Astrocyte (in vitro differentiated cells and primary cell): ENCODE measurements around the gene MPRIP. TPM values are rescaled to one million over a fixed set of nuclear protein-coding genes. Genes with fewer than 3 reads are reported as not detected.
A peak's percentile ranks its signal among the peaks of the same experiment; 100 is the strongest.

Experiments
- DNase-seq: peaks from one replicate; pipeline ENCODE4 v3.0.0-alpha.2; 2010; ENCODE audit warnings: low read depth
- FAIRE-seq: peaks from 2 replicates; lab custom pipeline; 2011; peaks lifted over from hg19 to GRCh38; lab: Jason Lieb, UNC
- H2AFZ ChIP-seq: 2 replicates; pipeline ENCODE4 v1.6.0; 2012; ENCODE audit warnings: low read depth, low read length, inconsistent platforms
- H3K27ac ChIP-seq: 2 replicates; pipeline ENCODE4 v1.5.1; 2011; ENCODE audit warnings: low read depth, low read length, inconsistent platforms
- H3K27me3 ChIP-seq: 2 replicates; pipeline ENCODE4 v1.6.0; 2011; ENCODE audit warnings: low read length, inconsistent platforms; ENCODE audit not compliant: insufficient read depth
- H3K36me3 ChIP-seq: 2 replicates; pipeline ENCODE4 v1.5.1; 2011; ENCODE audit warnings: low read length, inconsistent platforms; ENCODE audit not compliant: insufficient read depth
- H3K4me1 ChIP-seq: 2 replicates; pipeline ENCODE4 v1.5.1; 2011; ENCODE audit warnings: low read length, inconsistent platforms; ENCODE audit not compliant: insufficient read depth
- H3K4me2 ChIP-seq: 2 replicates; pipeline ENCODE4 v1.6.0; 2012; ENCODE audit warnings: low read length, inconsistent platforms
- H3K4me3 ChIP-seq: 2 replicates; pipeline ENCODE4 v1.5.1; 2011; ENCODE audit warnings: low read depth, mild to moderate bottlenecking, low read length, inconsistent platforms; ENCODE audit not compliant: insufficient read depth
- H3K79me2 ChIP-seq: 2 replicates; pipeline ENCODE4 v1.6.0; 2012; ENCODE audit warnings: mild to moderate bottlenecking, low read length, inconsistent platforms; ENCODE audit not compliant: insufficient read depth
- H3K9ac ChIP-seq: 2 replicates; pipeline ENCODE4 v1.6.0; 2012; ENCODE audit warnings: mild to moderate bottlenecking, low read length, inconsistent platforms
- H3K9me3 ChIP-seq: 2 replicates; pipeline ENCODE4 v1.5.1; 2012; ENCODE audit warnings: low read depth, mild to moderate bottlenecking, low read length, inconsistent platforms; ENCODE audit not compliant: insufficient read depth
- H4K20me1 ChIP-seq: 2 replicates; pipeline ENCODE4 v1.6.0; 2012; ENCODE audit warnings: low read length, inconsistent platforms; ENCODE audit not compliant: insufficient read depth
- H3K27ac Mint-ChIP-seq: one replicate; pipeline ENCODE4 v1.8.0; 2021; ENCODE audit warnings: mild to moderate bottlenecking, mixed read lengths; ENCODE audit not compliant: unreplicated experiment
- H3K27me3 Mint-ChIP-seq: one replicate; pipeline ENCODE4 v1.8.0; 2021; ENCODE audit warnings: low read depth, mixed read lengths; ENCODE audit not compliant: unreplicated experiment
- H3K36me3 Mint-ChIP-seq: one replicate; pipeline ENCODE4 v1.8.0; 2021; ENCODE audit warnings: low read depth, mixed read lengths; ENCODE audit not compliant: unreplicated experiment
- H3K4me1 Mint-ChIP-seq: one replicate; pipeline ENCODE4 v1.8.0; 2021; ENCODE audit warnings: low read depth, mixed read lengths; ENCODE audit not compliant: unreplicated experiment
- H3K4me3 Mint-ChIP-seq: one replicate; pipeline ENCODE4 v1.8.0; 2021; ENCODE audit warnings: mild to moderate bottlenecking, moderate library complexity, mixed read lengths; ENCODE audit not compliant: unreplicated experiment
- H3K9me3 Mint-ChIP-seq: one replicate; pipeline ENCODE4 v1.8.0; 2021; ENCODE audit warnings: mild to moderate bottlenecking, mixed read lengths; ENCODE audit not compliant: unreplicated experiment
- CTCF ChIP-seq: IDR thresholded peaks from 2 replicates; pipeline ENCODE4 v1.5.1; 2011; ENCODE audit warnings: low read depth, mild to moderate bottlenecking, inconsistent platforms, low read length, moderate library complexity; ENCODE audit not compliant: insufficient read depth
- EZH2 ChIP-seq: IDR thresholded peaks from 2 replicates; pipeline ENCODE4 v1.6.1; 2012; ENCODE audit warnings: mild to moderate bottlenecking, low read length, inconsistent platforms; ENCODE audit not compliant: insufficient read depth
- total RNA-seq: library from RNA; stranded (reverse); gene quantifications from 2 replicates; pipeline ENCODE4 v1.2.1, GENCODE V29; 2021

The MPRIP gene
- total RNA-seq, 1 donor from 2014 or later = 176 TPM

DNA sequence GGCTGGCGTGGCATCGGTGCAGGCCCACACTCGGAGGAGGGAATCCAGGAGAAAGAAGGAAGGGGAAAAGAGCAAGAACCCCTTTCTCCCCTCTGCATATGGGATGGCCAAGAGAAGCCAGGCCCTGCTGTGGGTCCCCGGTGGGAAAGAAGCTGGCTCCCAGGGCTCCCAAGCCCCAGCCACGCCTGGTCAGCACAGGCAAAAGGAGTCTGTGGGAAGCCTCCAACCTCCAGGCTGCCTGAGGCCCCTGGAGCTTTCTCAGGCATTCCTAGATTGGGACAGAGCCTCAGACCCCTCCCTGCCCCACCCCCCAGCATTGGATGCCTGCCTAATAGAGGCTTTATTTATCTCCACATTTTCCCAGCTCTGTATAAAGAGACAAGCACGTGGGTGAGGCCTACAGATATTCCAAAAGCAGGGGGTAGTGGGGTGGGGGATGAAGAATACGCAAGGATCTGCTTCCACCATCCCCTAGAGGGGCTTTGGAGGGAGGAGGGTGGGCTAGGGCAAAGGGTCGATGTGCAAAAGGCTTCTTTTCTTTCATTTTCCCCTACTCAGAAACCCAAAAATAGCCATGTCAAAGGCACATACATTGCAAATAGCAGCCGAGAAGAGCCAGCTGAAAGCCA, 56.4 kb downstream of the MPRIP start:
- Histone ChIP-seq H3K36me3 (peaks cover 4% of the 10 kb centered on the region), H3K4me1 (peaks cover 12% of the 10 kb centered on the region), H3K79me2 (peaks cover 96% of the 10 kb centered on the region), H3K9me3 (no peaks in the 10 kb centered on the region), H2AFZ (no peak overlapping the region), H3K4me3 (no peak overlapping the region), H3K27me3 (no peaks in the 10 kb centered on the region), H4K20me1 (peaks cover 92% of the 10 kb centered on the region), H3K9ac (no peak overlapping the region), H3K4me2 (no peak overlapping the region), H3K27ac (no peak overlapping the region)
- Mint-ChIP-seq H3K27me3 (no peaks in the 10 kb centered on the region), H3K9me3 (no peaks in the 10 kb centered on the region), H3K4me1 (peaks cover 22% of the 10 kb centered on the region), H3K4me3 (no peak overlapping the region), H3K36me3 (peaks cover 15% of the 10 kb centered on the region), H3K27ac (no peak overlapping the region)
- TF ChIP-seq CTCF (no peak), EZH2 (no peak)
- no peak for DNase-seq
- FAIRE-seq = no peak

DNA sequence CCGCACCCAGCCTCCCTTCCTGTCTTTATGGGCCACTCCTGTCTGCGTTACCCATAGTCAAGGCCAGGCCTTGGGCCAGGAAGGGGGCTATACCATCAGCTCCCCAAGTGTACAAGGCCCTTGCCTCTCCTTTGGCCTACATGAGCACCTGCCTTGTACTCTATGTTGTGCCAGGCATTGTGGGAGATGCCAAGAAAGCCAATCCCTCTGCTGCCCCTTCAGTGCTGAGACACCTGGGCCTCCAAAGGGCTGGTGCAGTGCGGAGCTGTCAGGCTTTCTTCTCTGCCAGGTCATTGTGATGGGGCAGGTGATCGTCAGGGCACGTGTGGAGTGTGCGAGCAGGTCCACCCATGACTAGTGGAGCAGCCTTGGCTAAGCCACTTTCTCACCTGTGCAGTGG, 59.9 kb downstream of the MPRIP start:
- H3K27me3 ChIP-seq = no peaks in the 10 kb centered on the region
- H3K4me1 ChIP-seq = no peaks in the 10 kb centered on the region
- H4K20me1 ChIP-seq = peaks cover 93% of the 10 kb centered on the region
- no peak for TF ChIP-seq CTCF
- TF ChIP-seq EZH2 = no peak
- no peak overlapping the region for H3K4me2 ChIP-seq
- H2AFZ ChIP-seq = no peak overlapping the region
- FAIRE-seq = no peak
- H3K27ac Mint-ChIP-seq = peak overlapping the region; percentile 34
- H3K9ac ChIP-seq = no peak overlapping the region
- H3K4me3 Mint-ChIP-seq = no peak overlapping the region
- no peaks in the 10 kb centered on the region for H3K27me3 Mint-ChIP-seq
- no peak overlapping the region for H3K4me3 ChIP-seq
- peaks cover 96% of the 10 kb centered on the region for H3K79me2 ChIP-seq
- peaks cover 6% of the 10 kb centered on the region for H3K36me3 ChIP-seq
- DNase-seq = no peak
- no peaks in the 10 kb centered on the region for H3K9me3 ChIP-seq
- H3K36me3 Mint-ChIP-seq = peaks cover 23% of the 10 kb centered on the region
- no peak overlapping the region for H3K27ac ChIP-seq
- no peaks in the 10 kb centered on the region for H3K9me3 Mint-ChIP-seq
- peaks cover 25% of the 10 kb centered on the region for H3K4me1 Mint-ChIP-seq

DNA sequence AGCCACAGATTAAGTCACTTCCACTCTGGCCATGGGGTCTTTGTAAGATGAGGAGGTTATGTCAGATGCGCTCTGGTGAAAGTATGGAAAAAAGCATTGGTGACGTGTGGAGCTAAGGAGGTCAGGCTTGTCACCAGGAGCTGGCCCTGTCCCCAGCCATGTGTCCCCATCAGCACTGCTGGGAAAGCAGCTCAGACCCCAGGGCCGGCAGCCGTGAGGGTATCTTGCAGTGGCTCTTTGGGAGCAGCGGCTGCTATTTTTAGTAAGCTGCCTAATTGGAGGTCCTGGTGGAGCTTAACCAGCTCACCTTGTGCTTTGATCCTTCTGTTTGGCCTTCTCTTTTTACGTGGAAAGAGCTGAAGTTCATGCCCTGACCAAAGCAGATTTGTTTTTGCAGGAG, 60.9 kb downstream of the MPRIP start:
- Histone ChIP-seq H3K4me1 (no peaks in the 10 kb centered on the region), H4K20me1 (peaks cover 93% of the 10 kb centered on the region), H3K79me2 (peaks cover 96% of the 10 kb centered on the region), H3K9me3 (no peaks in the 10 kb centered on the region), H3K4me3 (no peak overlapping the region), H3K27ac (no peak overlapping the region), H3K9ac (no peak overlapping the region), H3K27me3 (no peaks in the 10 kb centered on the region), H2AFZ (no peak overlapping the region), H3K4me2 (no peak overlapping the region), H3K36me3 (peaks cover 6% of the 10 kb centered on the region)
- no peak for FAIRE-seq
- H3K27ac Mint-ChIP-seq = no peak overlapping the region
- H3K9me3 Mint-ChIP-seq = no peaks in the 10 kb centered on the region
- no peaks in the 10 kb centered on the region for H3K27me3 Mint-ChIP-seq
- TF ChIP-seq EZH2 = no peak
- TF ChIP-seq CTCF = no peak
- peaks cover 19% of the 10 kb centered on the region for H3K36me3 Mint-ChIP-seq
- no peak for DNase-seq
- peaks cover 22% of the 10 kb centered on the region for H3K4me1 Mint-ChIP-seq
- H3K4me3 Mint-ChIP-seq = no peak overlapping the region
